Activated naive CD8-positive, alpha-beta T cell treated with anti-CD3 and anti-CD28 coated beads, Interleukin-2, amount 50 U/mL, for 16 hours (primary cell): ENCODE data around the gene PPM1N.

Experiments
- DNase-seq: peaks from one replicate; pipeline ENCODE4 v3.0.0-alpha.2; 2020; ENCODE audit warnings: low read depth, low spot score

The PPM1N gene

GRCh38 chr19:45528149-45528743, 30.0 kb downstream of the PPM1N start:
- no peak for DNase-seq

- no peak for DNase-seq
Measured at GRCh38 chr19:45528744-45529419, 30.6 kb downstream of the PPM1N start.

GRCh38 chr19:45529420-45529785, 31.2 kb downstream of the PPM1N start:
- DNase-seq, result no peak

GRCh38 chr19:45531349-45531748, 33.1 kb downstream of the PPM1N start:
- no peak for DNase-seq

- DNase-seq, result no peak
Measured at GRCh38 chr19:45539459-45539858, 41.2 kb downstream of the PPM1N start.

- DNase-seq, result no peak
Measured at GRCh38 chr19:45542234-45542668, 44.0 kb downstream of the PPM1N start.

- DNase-seq, result no peak
Measured at GRCh38 chr19:45547211-45547770, 49.0 kb downstream of the PPM1N start.

GRCh38 chr19:45547965-45548609, 49.8 kb downstream of the PPM1N start:
- no peak for DNase-seq
